HG03159 (cell line): ENCODE results near the gene CRTC3.
A peak's percentile ranks its signal among the peaks of the same experiment; 100 is the strongest.
"Not testable (repeated sequence)": the region's sequence is repeated elsewhere in the genome, so short reads cannot be mapped to it uniquely, and the experiment has no call there.

ENCODE experiments used
- ATAC-seq: cut with Tn5 transposase; IDR thresholded peaks from one replicate; pipeline ENCODE4 v1.9.1; 2021; ENCODE audit warnings: mild to moderate bottlenecking, moderate library complexity; ENCODE audit not compliant: unreplicated experiment

The CRTC3 gene

GRCh38 chr15:90667073-90667754 lies 137.5 kb downstream of the CRTC3 start:
- no peak for ATAC-seq

- ATAC-seq: not testable (repeated sequence)
Observed at GRCh38 chr15:90667755-90668345, 138.1 kb downstream of the CRTC3 start.

DNA sequence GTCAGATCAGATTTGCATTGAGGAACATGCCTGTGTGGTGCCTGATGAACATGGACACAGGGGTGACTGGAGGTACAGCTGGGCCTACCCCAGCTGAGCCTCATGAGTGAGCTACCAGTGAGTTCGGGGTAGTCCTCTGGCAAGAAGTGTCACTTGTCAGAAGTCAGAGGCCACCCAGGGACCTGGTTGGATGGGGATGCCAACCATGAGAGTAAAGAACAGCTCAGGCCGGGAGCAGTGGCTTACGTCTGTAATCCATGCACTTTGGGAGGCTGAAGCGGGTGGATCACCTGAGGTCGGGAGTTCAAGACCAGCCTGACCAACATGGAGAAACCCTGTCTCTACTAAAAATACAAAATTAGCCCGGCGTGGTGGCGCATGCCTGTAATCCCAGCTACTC lies 140.9 kb downstream of the CRTC3 start:
- ATAC-seq: not testable (repeated sequence)

DNA sequence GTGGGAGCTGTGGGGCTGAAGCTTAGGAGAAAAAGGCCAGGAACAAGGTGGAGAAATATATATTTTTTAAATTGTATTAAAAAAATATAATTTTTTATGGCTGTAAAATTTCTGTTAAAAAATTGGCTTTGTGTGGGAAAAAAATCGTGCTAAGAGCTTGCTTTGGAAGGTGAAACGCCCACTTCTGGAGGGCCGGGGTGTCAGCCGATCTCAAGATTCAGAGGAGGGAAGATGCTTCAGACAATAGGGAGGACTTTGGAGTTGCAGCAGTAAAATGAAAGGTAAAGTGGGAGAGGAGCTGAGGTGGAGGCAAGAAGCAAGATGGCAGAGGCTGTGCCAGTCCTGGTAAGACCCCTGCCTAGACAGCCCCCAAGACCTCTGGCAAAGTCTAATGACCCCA lies 141.5 kb downstream of the CRTC3 start:
- ATAC-seq: no peak

- not testable (repeated sequence) for ATAC-seq
Observed at GRCh38 chr15:90673357-90673756, 143.6 kb downstream of the CRTC3 start.

- ATAC-seq: no peak
Observed at GRCh38 chr15:90674476-90674875, 144.8 kb downstream of the CRTC3 start.

GRCh38 chr15:90675464-90675863 lies 145.7 kb downstream of the CRTC3 start:
- ATAC-seq: no peak

DNA sequence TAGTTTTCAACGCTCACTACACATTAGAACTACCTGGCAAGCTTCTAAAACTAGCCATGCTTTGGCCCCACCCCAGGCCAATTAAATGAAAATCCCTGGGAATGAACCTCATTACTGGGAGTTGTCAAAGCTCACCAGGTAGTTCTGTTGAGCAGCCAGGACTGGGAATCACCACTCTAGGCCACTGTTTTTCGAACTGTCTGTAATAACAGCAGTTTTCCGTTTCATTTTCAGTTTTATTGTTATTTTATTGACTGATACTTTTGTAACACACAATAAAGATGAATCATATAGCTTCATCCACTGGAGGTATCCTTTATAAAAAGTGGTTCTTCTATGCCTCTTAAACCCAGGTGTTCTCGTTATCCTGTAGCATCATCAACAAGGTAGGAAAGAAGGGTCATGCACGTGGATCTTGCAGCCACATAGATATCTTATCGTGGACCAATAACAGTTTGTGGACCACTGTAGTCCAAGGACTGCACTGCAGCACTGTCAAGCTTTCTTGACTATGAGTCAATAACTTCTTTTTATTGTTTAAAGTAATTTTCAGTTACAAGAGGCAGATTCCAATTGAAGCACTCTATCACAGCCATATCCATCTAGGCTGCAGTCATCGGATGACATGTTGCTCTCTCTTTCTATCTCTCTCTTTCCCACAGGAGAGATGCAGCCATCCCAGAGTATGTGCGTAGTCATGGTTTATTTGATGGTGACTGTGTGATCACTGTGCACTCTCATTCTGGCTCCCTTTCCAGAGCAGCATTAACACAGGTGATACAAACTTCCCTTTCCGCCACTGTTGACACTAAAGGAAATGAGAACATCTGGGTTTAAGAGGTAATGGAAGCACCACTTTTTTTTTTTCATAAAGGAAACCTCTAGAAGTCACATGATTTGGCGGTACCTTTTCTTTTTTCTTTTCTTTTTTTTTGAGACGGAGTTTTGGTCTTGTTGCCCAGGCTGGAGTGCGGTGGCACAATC lies 148.4 kb downstream of the CRTC3 start:
- ATAC-seq: no peak

- ATAC-seq: no peak
Observed at GRCh38 chr15:90679959-90680358, 150.2 kb downstream of the CRTC3 start.

- ATAC-seq: no peak
Observed at GRCh38 chr15:90680371-90680935, 150.7 kb downstream of the CRTC3 start.

- ATAC-seq: no peak
Observed at GRCh38 chr15:90681056-90681455, 151.3 kb downstream of the CRTC3 start.

DNA sequence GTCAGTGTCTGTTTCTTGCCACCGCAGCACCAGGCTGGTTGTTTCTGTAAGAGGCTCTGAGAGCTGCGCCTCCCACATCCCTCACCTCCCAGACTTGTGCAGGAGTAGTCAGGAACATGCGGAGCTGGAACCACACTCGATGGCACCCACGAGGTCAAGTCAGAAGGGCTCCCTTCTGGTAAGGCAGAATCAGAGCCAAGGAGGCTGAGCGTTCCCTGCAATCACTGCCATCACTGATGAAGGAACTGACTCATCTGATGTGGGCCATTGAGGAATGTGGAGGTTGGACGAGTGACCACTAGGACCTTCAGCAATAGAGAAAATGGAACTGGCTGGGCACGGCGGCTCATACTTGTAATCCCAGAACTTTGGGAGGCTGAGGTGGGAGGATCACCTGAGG lies 151.8 kb downstream of the CRTC3 start:
- no peak for ATAC-seq

GRCh38 chr15:90683371-90683770 lies 153.6 kb downstream of the CRTC3 start:
- no peak for ATAC-seq

- no peak for ATAC-seq
Observed at GRCh38 chr15:90683876-90684275, 154.2 kb downstream of the CRTC3 start.

DNA sequence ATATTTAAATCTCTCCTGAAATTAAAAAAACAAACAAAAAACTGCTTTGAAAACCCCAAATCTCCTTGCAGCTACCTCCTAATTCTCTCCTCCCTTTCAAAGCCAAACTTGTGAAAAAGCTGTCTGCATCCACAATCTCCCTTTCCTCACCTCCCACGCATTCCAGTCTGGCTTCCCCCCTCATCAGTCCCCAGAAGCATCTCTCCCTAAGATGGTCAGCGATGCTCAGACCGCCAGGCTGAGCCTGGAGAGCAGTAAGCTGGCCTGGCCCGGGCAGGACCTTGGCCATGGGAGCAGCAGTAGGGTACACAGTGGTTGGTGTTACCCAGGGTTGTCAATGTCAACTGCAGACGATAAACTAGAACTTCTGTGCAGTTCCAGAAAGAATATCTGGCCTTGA lies 154.6 kb downstream of the CRTC3 start:
- ATAC-seq: no peak

GRCh38 chr15:90685591-90686434 lies 156.1 kb downstream of the CRTC3 start:
- peak; percentile 19 for ATAC-seq

- peak; percentile 83 for ATAC-seq
Observed at GRCh38 chr15:90686435-90687218, 156.9 kb downstream of the CRTC3 start.

GRCh38 chr15:90689326-90689961 lies 159.7 kb downstream of the CRTC3 start:
- not testable (repeated sequence) for ATAC-seq

DNA sequence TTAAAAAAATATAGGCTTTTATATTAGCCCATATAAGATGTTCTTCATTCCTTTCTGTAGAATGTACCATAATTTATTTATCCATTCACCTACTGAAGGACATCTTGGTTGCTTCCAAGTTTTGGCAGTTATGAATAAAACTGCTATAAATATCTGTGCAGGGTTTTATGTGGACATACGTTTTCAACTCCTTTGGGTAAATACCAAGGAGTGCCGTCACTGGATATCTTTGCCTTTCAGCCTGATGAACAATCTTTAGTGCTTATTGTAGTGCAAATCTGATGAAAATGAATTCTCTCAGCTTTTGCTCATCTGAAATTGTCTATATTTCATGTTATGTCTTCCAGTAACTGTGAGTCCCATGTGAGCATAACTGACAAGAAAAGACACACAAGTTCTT lies 160.9 kb downstream of the CRTC3 start:
- no peak for ATAC-seq
